ENCODE results near the gene PRSS56. TPM values are rescaled to one million over a fixed set of nuclear protein-coding genes. Genes with fewer than 3 reads are reported as not detected.

PRSS56 gene
- total RNA-seq, 1 experiment from 2014 or later: 0.18 TPM

DNA sequence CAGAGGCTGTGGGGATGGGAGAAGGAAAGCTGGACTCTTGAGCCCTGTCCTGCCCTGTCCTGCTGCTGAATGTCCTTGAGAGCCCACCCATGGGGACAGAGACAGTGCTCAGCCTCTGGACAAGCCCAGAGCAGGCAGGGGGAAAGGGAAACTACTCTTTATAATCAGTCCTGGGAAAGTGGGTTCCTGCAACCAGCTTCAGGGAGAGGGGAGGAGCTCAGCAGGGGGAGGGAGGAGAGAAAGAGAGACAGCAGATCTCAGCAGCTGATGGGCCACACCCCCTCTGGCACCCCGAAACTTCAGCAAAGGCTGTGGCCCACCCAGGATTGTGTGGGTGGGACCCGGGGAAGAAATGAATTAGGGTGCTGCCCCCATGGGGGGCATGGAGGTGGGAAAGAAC, 44.1 kb upstream of the PRSS56 start:
- ATAC-seq: no peak
- peaks cover 16% of the 10 kb centered on the region for H3K27me3 ChIP-seq (ENCODE audit: control insufficient read depth, insufficient read depth, low read length)
- H3K4me1 ChIP-seq (ENCODE audit: control insufficient read depth, insufficient read depth, low read length): no peaks in the 10 kb centered on the region
- TF ChIP-seq POLR2AphosphoS5 (IDR thresholded peaks at IDR 0.05; ENCODE audit: low read depth, low read length) (no peak), SIN3A (IDR thresholded peaks at IDR 0.05; ENCODE audit: borderline replicate concordance, insufficient read depth, low read depth, low read length) (no peak), TCF7L2 (IDR thresholded peaks at IDR 0.05; ENCODE audit: low read depth, low read length) (no peak)
- TF ChIP-seq, protein P1, sequence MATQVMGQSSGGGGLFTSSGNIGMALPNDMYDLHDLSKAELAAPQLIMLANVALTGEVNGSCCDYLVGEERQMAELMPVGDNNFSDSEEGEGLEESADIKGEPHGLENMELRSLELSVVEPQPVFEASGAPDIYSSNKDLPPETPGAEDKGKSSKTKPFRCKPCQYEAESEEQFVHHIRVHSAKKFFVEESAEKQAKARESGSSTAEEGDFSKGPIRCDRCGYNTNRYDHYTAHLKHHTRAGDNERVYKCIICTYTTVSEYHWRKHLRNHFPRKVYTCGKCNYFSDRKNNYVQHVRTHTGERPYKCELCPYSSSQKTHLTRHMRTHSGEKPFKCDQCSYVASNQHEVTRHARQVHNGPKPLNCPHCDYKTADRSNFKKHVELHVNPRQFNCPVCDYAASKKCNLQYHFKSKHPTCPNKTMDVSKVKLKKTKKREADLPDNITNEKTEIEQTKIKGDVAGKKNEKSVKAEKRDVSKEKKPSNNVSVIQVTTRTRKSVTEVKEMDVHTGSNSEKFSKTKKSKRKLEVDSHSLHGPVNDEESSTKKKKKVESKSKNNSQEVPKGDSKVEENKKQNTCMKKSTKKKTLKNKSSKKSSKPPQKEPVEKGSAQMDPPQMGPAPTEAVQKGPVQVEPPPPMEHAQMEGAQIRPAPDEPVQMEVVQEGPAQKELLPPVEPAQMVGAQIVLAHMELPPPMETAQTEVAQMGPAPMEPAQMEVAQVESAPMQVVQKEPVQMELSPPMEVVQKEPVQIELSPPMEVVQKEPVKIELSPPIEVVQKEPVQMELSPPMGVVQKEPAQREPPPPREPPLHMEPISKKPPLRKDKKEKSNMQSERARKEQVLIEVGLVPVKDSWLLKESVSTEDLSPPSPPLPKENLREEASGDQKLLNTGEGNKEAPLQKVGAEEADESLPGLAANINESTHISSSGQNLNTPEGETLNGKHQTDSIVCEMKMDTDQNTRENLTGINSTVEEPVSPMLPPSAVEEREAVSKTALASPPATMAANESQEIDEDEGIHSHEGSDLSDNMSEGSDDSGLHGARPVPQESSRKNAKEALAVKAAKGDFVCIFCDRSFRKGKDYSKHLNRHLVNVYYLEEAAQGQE (IDR thresholded peaks at IDR 0.05; ENCODE audit: insufficient read depth in 1 of 2, low read depth in 2 of 2, low read length in 1 of 2): no peak
- TF ChIP-seq, protein P2, sequence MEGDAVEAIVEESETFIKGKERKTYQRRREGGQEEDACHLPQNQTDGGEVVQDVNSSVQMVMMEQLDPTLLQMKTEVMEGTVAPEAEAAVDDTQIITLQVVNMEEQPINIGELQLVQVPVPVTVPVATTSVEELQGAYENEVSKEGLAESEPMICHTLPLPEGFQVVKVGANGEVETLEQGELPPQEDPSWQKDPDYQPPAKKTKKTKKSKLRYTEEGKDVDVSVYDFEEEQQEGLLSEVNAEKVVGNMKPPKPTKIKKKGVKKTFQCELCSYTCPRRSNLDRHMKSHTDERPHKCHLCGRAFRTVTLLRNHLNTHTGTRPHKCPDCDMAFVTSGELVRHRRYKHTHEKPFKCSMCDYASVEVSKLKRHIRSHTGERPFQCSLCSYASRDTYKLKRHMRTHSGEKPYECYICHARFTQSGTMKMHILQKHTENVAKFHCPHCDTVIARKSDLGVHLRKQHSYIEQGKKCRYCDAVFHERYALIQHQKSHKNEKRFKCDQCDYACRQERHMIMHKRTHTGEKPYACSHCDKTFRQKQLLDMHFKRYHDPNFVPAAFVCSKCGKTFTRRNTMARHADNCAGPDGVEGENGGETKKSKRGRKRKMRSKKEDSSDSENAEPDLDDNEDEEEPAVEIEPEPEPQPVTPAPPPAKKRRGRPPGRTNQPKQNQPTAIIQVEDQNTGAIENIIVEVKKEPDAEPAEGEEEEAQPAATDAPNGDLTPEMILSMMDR (IDR thresholded peaks at IDR 0.05): no peak
- no peaks in the 10 kb centered on the region for H3K36me3 ChIP-seq (ENCODE audit: control insufficient read depth, insufficient read depth, low read length)
- no peak overlapping the region for H3K27ac ChIP-seq (ENCODE audit: low read length)
- intact Hi-C loops (cut with micrococcal nuclease; ENCODE audit: unreplicated experiment) (no loop called here), in situ Hi-C loops (cut with HindIII; ENCODE audit: low pct_unique_long_range_greater_than_20kb, low sequenced_read_pairs) (no loop called here)
- BruUV-seq (replicated peaks): no TSS peak
- no peak for DNase-seq (ENCODE audit: low read depth, low spot score)
- POLR2A ChIA-PET: interaction anchor here (0.8 kb wide), 1 partner anchor 9 kb away, joined by 4 read pairs; no protein-coding TSS in a partner anchor
- H3K9me3 ChIP-seq (ENCODE audit: control insufficient read depth, insufficient read depth, low read depth, low read length): no peaks in the 10 kb centered on the region
- CTCF ChIA-PET: no interaction called here
- H3K4me3 ChIP-seq (ENCODE audit: low read depth in 2 of 2, low read length in 2 of 2): no peak overlapping the region

DNA sequence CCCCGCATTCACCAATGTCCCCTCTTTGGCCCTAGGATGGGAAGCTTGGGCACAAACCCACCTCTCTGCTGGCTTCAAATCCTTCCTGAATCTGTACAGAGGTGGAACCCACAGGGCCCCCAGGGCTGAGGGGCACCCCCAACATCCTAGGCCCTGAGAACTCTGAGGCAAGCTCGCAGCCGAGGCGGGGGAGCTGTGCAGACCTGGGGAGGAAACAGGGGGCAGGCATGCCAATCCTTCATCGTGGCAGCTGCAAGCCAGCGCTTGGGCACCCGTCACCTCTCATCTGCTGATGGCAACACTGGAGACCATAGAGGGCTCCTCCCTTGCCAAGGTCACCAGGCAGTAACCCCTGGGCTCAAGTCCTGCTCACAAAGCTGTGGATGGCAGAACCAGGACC, 43.4 kb upstream of the PRSS56 start:
- H3K9me3 ChIP-seq (ENCODE audit: control insufficient read depth, insufficient read depth, low read depth, low read length): no peaks in the 10 kb centered on the region
- H3K27ac ChIP-seq (ENCODE audit: low read length): no peak overlapping the region
- no peak for TF ChIP-seq SIN3A (IDR thresholded peaks at IDR 0.05; ENCODE audit: borderline replicate concordance, insufficient read depth, low read depth, low read length)
- TF ChIP-seq, protein P1 (IDR thresholded peaks at IDR 0.05; ENCODE audit: insufficient read depth in 1 of 2, low read depth in 2 of 2, low read length in 1 of 2): no peak
- no peak for TF ChIP-seq TCF7L2 (IDR thresholded peaks at IDR 0.05; ENCODE audit: low read depth, low read length)
- no peak for TF ChIP-seq POLR2AphosphoS5 (IDR thresholded peaks at IDR 0.05; ENCODE audit: low read depth, low read length)
- TF ChIP-seq, protein P2 (IDR thresholded peaks at IDR 0.05): no peak
- H3K4me1 ChIP-seq (ENCODE audit: control insufficient read depth, insufficient read depth, low read length): no peaks in the 10 kb centered on the region
- no TSS peak for BruUV-seq (replicated peaks)
- CTCF ChIA-PET: no interaction called here
- in situ Hi-C loops (cut with HindIII; ENCODE audit: low pct_unique_long_range_greater_than_20kb, low sequenced_read_pairs): no loop called here
- H3K36me3 ChIP-seq (ENCODE audit: control insufficient read depth, insufficient read depth, low read length): no peaks in the 10 kb centered on the region
- no peak for ATAC-seq
- H3K27me3 ChIP-seq (ENCODE audit: control insufficient read depth, insufficient read depth, low read length): peaks cover 14% of the 10 kb centered on the region
- POLR2A ChIA-PET: no interaction called here
- H3K4me3 ChIP-seq (ENCODE audit: low read depth in 2 of 2, low read length in 2 of 2): no peak overlapping the region
- intact Hi-C loops (cut with micrococcal nuclease; ENCODE audit: unreplicated experiment): no loop called here
- DNase-seq (ENCODE audit: low read depth, low spot score): no peak
